Right atrium auricular region (tissue), 2 donors: ENCODE data around the gene SH2D1B. TPM values are rescaled to one million over a fixed set of nuclear protein-coding genes. Genes with fewer than 3 reads are reported as not detected.

ENCODE experiments used
- DNase-seq: peaks from one replicate; pipeline ENCODE4 v3.0.0-alpha.2; 2019; ENCODE audit warnings: low spot score
- H3K27ac ChIP-seq, 2 donors: fragments of 200-600 bp; sonication (generic); 1 replicate in 1 of 2; 2 replicates in 1 of 2; pipeline ENCODE4 v1.5.1; 2016 to 2019
- H3K27me3 ChIP-seq, 2 donors: fragments of 200-600 bp; sonication (generic); one replicate each; pipeline versions ENCODE4 v1.5.1 to v1.6.0; 2017 to 2019
- H3K36me3 ChIP-seq: fragments of 200-600 bp; sonication (generic); one replicate; pipeline ENCODE4 v1.5.1; 2016
- H3K4me1 ChIP-seq, 2 donors: fragments of 200-600 bp; sonication (generic); one replicate each; pipeline versions ENCODE4 v1.5.1 to v1.6.0; 2017 to 2019
- H3K4me3 ChIP-seq, 2 donors: fragments of 200-600 bp; sonication (generic); 1 replicate in 1 of 2; 2 replicates in 1 of 2; pipeline ENCODE4 v1.5.1; 2017 to 2019; ENCODE audit warnings: mild to moderate bottlenecking in 1 of 2, moderate library complexity in 1 of 2
- H3K9me3 ChIP-seq, 2 donors: fragments of 200-600 bp; sonication (generic); one replicate each; pipeline ENCODE4 v1.5.1; 2019
- total RNA-seq, 2 donors: library from RNA; depleted of rRNA; stranded (reverse); fragments of >200 nt; gene quantifications; one replicate each; pipeline ENCODE4 v1.1.0, GENCODE V29; 2016
- TF ChIP-seq, protein P1 (sequence below), 2 donors: fragments of 200-600 bp; sonication (generic); IDR thresholded peaks; one replicate each; pipeline ENCODE4 v1.5.1; 2019; ENCODE audit warnings: antibody characterized with exemption in 2 of 2

Gene SH2D1B
- total RNA-seq, 2 donors from 2014 or later = 0.16 TPM; not detected in 1

DNA sequence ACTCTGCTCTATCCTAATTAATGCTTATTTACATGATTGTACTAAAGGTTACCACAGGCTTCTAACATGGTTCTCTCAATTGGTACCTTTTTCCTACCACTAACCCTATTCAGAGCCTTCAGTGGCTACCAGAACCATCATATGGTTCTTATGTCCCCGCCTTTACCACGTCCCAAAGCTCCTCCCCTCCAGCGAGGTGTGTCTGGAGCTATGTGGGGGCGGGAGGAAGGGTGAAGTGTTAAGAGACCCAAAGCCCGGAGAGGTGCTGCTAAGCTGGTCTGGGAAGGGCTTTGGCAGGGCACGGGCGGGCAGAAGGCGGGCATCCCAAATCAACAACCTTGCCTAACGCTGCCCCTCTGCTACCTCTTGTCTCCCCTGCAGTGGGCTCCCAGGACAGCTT is 45.3 kb downstream of the SH2D1B start:
- peak overlapping the region in 1 of 2 donors; percentile 29 for H3K4me3 ChIP-seq
- H3K9me3 ChIP-seq = no peaks in the 10 kb centered on the region
- H3K27me3 ChIP-seq = no peaks in the 10 kb centered on the region
- TF ChIP-seq, protein P1, sequence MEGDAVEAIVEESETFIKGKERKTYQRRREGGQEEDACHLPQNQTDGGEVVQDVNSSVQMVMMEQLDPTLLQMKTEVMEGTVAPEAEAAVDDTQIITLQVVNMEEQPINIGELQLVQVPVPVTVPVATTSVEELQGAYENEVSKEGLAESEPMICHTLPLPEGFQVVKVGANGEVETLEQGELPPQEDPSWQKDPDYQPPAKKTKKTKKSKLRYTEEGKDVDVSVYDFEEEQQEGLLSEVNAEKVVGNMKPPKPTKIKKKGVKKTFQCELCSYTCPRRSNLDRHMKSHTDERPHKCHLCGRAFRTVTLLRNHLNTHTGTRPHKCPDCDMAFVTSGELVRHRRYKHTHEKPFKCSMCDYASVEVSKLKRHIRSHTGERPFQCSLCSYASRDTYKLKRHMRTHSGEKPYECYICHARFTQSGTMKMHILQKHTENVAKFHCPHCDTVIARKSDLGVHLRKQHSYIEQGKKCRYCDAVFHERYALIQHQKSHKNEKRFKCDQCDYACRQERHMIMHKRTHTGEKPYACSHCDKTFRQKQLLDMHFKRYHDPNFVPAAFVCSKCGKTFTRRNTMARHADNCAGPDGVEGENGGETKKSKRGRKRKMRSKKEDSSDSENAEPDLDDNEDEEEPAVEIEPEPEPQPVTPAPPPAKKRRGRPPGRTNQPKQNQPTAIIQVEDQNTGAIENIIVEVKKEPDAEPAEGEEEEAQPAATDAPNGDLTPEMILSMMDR (IDR thresholded peaks at IDR 0.05) = no peak
- no peak for DNase-seq
- no peaks in the 10 kb centered on the region for H3K4me1 ChIP-seq
- no peak overlapping the region for H3K27ac ChIP-seq
- H3K36me3 ChIP-seq = no peaks in the 10 kb centered on the region

DNA sequence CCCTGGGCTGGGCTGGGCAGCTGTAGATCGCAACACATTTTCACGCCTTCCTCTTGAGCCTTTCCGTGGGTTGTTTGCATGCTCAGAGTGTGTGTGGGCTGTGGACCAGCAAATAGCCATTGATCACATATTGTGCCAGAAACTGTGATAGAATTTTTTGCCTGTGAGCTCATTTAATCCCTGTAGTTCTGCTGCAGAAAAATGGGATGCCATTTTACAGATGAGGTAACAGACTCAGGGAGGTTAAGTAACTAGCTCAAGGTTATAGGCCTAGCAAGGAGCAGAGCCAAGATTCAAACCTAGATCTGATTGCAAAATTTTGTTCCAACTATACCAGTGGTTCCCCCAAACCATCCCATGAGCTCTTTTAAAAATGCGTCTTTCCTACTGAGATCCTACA is 45.8 kb downstream of the SH2D1B start:
- no peak for DNase-seq

DNA sequence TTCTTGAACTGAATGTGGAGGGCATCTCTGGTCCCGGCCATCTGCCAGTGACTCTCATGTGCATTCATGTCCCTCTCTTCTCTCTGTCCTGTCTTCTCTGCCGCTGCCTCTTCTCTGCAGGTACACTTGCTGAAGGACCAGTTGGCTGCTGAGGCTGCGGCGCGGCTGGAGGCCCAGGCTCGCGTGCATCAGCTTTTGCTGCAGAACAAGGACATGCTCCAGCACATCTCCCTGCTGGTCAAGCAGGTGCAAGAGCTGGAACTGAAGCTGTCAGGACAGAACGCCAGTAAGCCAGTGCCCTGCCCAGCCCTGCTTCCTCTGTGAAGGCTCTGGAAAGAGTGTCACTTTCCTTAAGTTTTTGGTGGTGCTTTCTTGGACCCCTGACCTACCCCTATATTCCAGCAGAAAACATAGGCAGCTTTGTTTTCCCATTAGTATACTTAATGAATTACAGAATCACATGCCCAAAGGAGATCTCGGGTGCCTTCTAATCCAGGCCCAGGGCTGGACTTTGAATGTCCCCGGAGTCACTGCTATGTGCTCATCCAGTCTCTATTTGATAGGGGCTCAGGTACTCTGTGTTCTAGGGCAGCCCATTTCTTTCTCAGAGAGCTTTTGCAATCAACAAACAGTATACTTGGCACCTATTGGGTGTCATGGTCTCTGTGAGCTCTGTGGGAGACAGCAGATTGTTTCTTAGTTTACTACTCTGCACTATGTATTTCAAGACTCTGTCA is 46.5 kb downstream of the SH2D1B start:
- H3K9me3 ChIP-seq = no peaks in the 10 kb centered on the region
- H3K4me1 ChIP-seq = no peaks in the 10 kb centered on the region
- no peak overlapping the region for H3K4me3 ChIP-seq
- DNase-seq = no peak
- H3K27me3 ChIP-seq = no peaks in the 10 kb centered on the region
- H3K36me3 ChIP-seq = no peaks in the 10 kb centered on the region
- H3K27ac ChIP-seq = no peak overlapping the region
- TF ChIP-seq, protein P1 (IDR thresholded peaks at IDR 0.05) = no peak

More for the DNA sequence above, 45.8 kb downstream of the SH2D1B start:
- TF ChIP-seq, protein P1 (IDR thresholded peaks at IDR 0.05) = no peak
- H3K36me3 ChIP-seq = no peaks in the 10 kb centered on the region
- no peaks in the 10 kb centered on the region for H3K27me3 ChIP-seq
- no peak overlapping the region for H3K4me3 ChIP-seq
- H3K27ac ChIP-seq = no peak overlapping the region
- H3K4me1 ChIP-seq = no peaks in the 10 kb centered on the region
- H3K9me3 ChIP-seq = no peaks in the 10 kb centered on the region

DNA sequence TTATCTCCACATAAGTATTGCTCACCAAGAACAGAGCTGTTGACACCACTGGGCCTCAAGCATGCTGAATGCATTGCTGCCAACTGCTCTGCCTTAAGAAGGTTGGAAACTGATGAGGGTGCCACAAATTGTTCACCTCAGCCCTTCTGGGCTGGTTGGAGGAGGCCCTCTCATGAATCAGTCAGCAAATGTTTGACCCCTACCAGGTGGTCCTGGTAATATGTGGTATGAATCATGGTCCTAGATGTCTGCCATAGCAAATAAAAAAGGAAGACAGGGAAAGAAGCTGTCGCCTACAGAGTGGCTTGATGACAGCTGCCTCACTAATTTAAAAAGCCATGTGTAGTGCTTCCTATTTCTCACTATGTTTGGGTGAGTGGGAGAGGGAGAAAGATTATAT is 47.4 kb downstream of the SH2D1B start:
- no peaks in the 10 kb centered on the region for H3K4me1 ChIP-seq
- TF ChIP-seq, protein P1 (IDR thresholded peaks at IDR 0.05) = no peak
- no peak for DNase-seq
- no peaks in the 10 kb centered on the region for H3K36me3 ChIP-seq
- H3K27me3 ChIP-seq = no peaks in the 10 kb centered on the region
- no peak overlapping the region for H3K27ac ChIP-seq
- H3K4me3 ChIP-seq = no peak overlapping the region
- no peaks in the 10 kb centered on the region for H3K9me3 ChIP-seq

DNA sequence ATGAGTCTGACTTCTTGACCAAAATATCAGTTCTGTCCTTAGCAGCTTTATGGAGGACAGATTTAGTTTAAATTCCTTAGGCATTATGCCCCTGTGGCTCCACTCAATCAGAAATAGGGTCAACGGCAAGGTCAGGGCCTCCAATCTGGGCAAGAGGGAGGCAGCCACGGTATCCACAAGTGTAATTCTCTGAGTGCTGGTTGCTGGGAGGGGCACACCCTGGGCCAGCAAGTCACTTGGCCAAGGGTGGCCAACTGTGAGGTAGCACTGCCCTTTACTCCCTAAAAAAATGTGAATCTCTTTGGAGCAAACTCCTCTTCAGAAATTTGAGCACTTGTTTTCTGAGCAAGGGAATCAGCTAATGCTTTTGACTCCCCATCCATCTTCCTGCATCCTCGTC is 48.1 kb downstream of the SH2D1B start:
- Histone ChIP-seq H3K9me3 (no peaks in the 10 kb centered on the region), H3K36me3 (no peaks in the 10 kb centered on the region), H3K27ac (no peak overlapping the region), H3K27me3 (no peaks in the 10 kb centered on the region), H3K4me1 (no peaks in the 10 kb centered on the region), H3K4me3 (no peak overlapping the region)
- no peak for DNase-seq
- TF ChIP-seq, protein P1 (IDR thresholded peaks at IDR 0.05) = no peak

DNA sequence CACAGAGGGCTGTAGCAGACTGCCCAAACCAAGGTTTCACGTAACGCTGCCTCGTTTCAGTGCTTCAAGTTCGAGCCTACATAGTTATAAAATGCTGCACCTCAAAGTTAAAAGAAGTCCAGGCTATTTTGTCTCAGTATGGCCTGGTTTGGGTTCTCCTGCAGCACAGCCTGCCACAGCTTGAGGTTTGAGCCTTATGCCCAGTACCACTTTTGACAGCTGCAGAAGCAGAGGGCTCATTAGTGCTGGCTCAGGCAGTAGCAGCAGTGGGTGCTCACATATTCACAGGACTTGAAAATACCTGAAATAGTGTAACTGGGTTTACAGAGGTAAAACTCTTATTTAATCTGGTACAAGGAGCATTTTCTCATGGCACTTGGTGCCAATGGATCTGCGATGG is 50.6 kb downstream of the SH2D1B start:
- no peaks in the 10 kb centered on the region for H3K4me1 ChIP-seq
- H3K4me3 ChIP-seq = no peak overlapping the region
- no peak for DNase-seq
- no peaks in the 10 kb centered on the region for H3K36me3 ChIP-seq
- TF ChIP-seq, protein P1 (IDR thresholded peaks at IDR 0.05) = no peak
- no peaks in the 10 kb centered on the region for H3K9me3 ChIP-seq
- H3K27ac ChIP-seq = no peak overlapping the region
- no peaks in the 10 kb centered on the region for H3K27me3 ChIP-seq
